ENCODE measurements around the gene OXCT1.
"Not testable (repeated sequence)": the region's sequence is repeated elsewhere in the genome, so short reads cannot be mapped to it uniquely, and the experiment has no call there.

OXCT1 gene

DNA sequence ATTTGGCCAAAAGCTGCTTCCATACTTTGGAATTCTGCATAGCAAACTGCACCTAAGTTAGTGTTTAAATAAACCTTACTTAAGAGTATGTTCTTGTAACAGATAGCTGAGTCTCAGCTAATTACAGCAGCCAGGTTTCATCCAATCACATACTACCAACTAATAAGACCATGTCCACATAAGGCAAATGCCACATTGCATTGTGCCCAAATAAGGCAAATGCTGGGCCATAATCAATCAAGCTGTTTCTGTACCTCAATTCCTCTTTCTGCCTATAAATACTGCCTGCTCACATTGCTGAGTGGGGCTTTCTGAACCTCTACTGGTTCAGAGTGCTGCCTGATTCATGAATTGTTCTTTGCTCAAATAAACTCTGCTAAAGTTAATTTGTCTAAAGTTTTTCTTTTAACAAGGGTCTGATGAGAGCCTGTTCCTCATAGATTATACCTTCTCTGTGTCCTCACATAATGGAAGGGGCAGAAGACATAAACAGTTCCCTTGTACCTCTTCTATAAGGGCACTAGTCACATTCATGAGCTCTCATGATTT is 4.4 kb upstream of the OXCT1 start:
- no peak for DNase-seq (ENCODE audit: low read depth, low spot score)

DNA sequence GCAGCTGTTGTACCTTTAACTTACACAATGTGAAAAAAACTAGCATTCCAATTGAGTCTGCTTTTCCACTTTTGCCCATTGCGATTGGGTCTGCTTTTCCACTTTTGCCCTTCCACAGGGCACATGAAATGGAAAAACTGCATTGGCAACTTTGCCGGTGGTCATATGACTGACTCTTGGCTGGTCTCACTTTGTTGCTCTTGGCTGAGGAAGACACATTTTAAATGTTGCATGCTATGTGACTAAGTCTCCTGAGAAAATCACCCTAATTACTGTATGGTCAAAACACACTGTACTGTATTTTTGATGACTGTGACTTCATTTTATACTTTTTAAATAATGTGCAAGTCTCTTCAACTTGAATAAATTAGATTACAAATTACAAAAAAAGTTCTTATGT is 1.6 kb upstream of the OXCT1 start:
- no peak for DNase-seq (ENCODE audit: low read depth, low spot score)

DNA sequence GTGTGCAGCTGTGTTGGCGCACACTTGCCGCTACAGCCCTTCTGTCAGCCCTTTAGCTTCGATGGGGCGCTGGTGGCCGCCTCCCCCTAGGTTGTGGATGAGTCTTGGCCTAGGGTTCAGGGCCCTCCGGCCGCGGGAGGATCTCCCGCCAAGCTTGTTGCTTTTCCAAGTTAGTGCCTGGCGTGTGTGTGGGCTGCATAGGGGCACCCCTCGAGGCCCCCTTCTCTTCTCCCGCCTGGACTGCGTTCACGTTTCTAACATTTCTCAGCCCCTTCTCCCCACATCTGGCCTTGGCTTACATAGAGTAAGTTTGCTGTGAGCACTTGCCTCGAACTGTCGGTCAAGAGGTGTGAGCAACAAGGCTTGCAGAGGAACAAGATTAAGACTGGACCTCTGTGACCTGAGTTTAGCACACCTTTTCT is 413 bp upstream of the OXCT1 start:
- no peak for DNase-seq (ENCODE audit: low read depth, low spot score)

DNA sequence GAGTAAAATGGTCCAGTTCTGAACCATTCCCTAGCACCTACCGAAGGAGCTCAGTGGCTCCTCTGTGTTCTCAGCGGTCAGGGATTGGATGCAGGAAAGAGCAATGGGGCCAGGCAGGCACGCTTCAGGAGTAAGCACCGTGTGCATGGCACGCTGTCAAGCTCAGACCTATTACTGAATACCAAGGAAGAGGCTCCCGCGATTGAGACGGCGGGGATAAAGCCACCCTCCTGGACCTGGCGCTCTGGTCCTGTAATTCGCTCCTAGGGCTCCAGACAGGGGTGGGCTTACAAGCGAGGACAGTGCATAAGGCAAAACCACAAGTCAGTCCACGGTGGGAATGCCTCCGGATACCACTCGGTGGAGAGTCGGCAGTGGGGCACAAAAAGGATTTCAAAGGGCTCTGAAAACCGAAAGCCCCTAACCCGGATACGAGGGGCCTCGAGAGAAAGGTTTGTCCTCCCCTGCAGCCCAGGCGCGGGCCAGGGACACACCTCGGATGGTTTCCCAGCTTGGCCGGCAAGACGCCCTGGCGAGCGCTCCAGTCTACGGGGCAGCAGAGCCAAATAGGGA is 988 bp downstream of the OXCT1 start:
- no peak for DNase-seq (ENCODE audit: low read depth, low spot score)

DNA sequence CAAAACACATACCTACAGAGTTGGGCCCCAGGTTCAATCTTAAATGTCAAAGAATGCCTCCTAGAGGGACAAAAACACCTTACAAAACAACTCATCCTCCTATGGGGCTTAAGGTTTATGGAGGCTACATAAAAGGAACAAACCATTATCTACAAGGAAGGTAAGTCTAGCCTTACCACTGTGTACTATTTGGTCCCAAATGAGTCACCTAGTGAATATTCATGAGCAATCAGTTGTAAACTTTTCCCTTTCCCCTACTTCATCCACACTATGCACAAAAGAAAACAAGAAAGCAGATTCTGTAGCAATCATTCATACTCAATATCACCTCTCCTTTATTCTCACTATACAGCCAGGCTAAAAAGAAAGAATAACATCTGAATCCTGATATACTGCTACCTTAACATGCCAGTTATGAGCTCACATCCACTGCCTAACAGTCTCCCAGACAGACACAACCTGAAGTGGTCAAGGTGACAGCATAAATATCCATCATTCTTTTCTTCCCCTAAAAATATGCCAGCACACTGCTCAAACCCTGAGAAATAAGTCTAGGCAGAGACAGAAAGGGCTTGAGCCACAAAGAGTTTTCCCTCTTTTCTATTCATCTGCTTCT is 6.2 kb downstream of the OXCT1 start:
- no peak for DNase-seq (ENCODE audit: low read depth, low spot score)

DNA sequence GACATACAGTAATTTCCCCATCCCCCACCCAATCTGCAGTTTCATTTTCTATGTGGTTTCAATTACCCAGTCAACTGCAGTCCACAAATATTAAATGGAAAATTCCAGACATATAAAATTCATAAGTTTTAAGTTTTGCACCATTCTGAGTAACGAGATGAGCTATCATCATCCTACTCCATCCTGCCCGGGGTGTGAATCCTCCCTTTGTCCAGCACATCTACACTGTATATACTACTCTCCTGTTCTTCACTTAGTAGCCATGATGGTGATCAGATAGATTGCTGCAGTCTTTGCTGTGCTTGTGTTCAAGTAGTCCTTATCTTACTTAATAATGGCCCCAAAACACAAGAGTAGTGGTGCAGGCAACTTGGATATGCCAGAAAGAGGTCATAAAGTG is 11.3 kb downstream of the OXCT1 start:
- DNase-seq (ENCODE audit: low read depth, low spot score): no peak

DNA sequence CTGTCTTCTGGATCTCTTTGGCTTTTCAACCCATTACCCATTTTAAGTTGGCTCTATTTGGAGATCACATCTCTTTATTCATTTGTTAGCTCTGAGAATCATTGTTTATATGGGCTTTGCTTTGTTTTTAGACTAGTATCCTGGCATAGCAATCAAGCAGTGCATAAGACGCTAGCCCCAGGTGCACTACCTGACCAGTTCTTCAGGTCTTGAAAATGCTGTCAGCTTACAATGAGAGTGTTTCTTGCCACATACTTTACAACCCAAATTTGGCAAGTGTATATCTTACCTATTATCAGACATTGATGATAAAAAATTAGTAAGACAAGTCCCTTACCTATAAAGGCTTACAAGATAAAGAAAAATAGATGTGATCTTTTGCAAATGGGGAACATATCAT is 12.2 kb downstream of the OXCT1 start:
- DNase-seq (ENCODE audit: low read depth, low spot score): no peak

DNA sequence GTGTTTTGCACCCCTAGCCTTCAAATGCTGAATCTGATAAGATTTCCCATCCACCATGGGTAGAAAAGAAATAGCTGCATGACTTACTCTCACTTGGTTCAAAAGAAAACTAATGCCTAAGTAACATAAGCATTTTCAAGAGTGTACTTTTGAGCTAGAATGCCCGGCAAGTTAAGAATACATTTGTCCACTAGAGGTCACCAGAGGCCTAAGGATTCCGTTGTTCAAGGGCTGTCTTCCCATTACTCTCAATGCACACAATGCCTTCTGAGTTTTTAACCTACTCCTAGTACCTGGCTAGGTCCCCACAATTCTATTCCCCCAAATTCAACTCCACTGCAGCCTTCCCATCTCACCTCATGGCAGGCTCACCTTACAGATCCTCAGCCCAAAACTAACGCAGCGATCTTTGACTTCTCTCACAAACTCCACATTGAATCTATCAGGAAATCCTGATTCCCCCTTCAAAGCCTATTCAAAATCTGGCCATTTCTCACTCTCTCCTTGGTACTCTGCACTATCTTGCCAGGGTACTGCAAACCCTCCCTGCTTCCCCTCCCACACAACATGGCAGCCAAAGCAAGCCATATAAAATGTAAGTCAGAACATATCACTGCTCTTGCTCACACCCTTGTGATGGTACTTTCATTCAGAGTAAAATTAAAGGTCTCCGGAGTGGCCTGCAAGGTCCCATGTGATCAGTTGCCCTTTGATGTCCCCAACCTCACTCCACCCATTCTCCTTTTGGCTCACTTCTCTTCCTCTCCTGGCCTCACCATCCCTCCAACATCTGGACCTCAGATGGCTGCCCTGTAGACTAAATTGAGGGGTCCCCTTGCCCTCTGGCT is 13.4 kb downstream of the OXCT1 start:
- DNase-seq (ENCODE audit: low read depth, low spot score): peak; percentile 63

DNA sequence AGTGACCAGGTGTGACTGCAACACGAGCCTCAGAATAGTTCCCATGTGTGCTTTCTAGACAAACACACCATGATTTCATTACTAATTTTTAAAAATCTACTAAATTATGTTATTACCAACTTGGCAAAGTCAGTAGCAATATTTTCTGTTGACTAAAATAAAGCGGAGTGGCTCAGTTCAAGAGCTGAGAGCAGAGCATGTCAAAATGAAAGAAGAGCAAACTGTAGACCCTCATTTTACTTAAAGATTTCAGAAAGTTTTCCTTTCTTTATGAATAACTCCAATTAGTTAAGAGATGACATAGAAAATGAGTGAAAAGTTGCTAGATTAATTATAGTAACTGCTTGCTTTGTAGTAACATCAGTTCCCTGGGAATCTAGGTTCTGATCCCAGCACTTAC is 17.9 kb downstream of the OXCT1 start:
- DNase-seq (ENCODE audit: low read depth, low spot score): no peak

DNA sequence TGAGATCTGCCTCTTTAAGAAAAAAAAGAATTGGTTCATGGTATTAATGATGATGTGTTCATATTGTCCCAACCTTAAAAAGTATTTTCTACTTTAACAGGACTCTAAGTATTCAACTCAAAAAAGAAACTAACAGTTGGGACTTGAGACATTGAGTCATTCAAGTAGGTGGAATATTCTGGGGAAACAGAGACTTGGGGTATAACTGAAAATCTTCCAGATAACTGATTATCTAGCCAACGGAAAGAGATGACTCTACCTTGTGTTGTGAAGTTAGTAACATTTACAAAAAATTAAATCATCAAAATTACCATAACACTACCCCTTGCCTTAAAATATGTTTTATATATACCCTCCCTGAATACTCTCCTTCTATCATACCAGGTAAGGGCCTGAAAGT is 19.1 kb downstream of the OXCT1 start:
- no peak for DNase-seq (ENCODE audit: low read depth, low spot score)

DNA sequence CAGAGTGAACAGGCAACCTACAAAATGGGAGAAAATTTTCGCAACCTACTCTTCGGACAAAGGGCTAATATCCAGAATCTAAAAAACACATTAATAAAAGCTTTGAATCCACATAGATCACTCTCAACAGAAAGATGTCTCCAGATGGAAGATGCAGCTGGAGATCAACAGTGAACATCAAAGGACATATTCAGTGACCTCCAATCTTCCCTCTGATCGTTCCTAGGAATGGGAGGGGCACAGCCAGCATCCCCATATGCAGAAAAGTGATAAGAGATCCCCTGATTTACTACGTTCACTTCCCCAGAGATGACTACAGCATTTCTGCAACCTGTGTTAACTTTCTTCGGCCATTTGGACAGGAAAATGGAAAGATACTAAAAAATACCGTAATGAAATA is 21.2 kb downstream of the OXCT1 start:
- DNase-seq (ENCODE audit: low read depth, low spot score): no peak

DNA sequence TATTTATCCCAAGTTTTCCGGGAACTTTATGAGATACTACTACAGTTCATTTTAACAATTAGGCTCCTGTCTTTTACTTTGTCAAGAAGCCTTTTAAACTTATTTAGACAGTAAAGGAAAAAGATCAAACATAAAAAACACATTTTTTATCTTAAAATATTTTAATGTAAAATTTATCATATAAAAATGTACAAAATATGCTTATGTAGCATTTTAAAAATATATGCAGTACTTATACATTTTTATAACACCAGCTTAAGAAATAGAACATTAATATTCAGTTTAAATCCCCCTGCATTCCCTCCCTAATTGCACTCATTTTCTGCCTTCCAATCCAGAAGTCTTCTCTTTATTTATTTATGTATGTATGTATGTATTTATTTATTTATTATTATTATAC is 24.5 kb downstream of the OXCT1 start:
- DNase-seq (ENCODE audit: low read depth, low spot score): not testable (repeated sequence)

DNA sequence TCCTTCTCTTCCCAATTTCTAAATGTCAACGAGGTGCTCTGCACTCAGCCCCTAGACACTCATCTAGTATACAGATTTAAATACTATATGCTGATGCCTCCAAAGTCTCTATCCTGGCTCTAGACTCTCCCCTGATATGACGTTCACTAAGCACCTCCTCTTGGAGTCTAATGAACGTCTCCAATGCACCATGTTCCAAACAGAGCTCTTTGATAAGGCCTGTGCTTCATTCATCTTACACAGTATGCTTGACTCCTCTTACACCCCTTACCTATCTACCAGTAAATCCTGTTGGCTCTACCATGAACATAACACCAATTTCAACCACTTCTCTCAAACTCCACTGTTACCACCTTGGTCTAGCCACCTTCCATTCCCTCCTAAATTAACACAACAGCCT is 25.7 kb downstream of the OXCT1 start:
- no peak for DNase-seq (ENCODE audit: low read depth, low spot score)

DNA sequence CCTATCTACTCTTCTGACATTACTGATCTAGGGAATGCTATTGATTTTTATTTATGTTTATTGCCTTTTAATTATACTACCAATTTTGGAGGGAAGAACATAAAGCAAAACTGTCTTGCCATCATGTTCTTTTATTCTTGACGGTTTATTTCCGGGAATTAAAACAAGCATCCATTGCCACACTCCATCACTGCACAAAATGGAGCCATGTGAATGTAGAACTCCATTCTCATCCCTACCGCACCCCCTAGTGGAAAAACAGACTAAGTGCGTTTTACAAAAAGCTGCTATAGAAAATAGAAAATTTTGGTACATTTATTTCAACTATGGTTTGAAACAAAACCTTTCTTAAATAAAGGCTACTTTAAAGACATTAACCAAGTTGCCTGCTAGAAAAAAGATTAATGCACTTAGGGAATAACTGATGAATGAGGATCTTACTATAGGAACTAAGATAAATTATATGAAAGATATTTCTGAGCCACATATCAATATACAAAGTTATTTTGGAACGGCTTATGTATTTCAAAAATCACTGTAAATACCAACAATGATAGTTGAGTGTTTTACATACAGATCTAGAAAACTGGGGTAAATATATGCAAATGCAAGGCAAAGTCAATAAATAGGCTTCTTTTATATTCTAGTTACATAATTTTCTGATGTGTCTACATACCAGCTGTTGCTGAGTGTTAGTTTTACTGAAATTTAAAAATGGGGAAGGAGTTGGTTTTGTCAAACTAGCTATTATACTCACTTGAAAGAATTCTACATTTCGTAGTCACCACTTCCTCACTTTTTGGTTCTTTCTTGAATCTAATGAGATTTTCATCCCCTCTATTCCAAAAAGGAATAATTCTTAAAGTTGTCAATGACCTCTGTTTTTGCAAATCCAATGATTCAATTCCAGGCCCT is 26.5 kb downstream of the OXCT1 start:
- DNase-seq (ENCODE audit: low read depth, low spot score): no peak

DNA sequence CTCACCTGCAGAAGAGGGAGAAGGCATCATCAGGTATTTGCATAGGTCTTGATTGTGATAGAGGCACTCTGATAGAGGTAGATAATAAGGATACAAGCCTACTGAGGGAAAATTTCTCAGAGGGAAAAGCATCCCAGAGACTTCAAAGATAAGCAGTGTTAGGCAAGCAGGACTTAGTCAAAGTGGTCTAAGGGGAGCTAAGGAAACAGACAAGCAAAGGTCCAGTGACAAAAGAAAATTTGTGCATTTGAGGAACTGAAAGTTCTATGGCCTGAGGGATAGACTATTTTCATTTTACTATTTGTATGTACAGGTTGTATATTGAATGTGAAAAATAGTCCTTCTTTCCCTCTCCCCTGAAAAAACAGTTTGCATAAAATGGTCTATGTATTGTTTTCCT is 27.4 kb downstream of the OXCT1 start:
- no peak for DNase-seq (ENCODE audit: low read depth, low spot score)

DNA sequence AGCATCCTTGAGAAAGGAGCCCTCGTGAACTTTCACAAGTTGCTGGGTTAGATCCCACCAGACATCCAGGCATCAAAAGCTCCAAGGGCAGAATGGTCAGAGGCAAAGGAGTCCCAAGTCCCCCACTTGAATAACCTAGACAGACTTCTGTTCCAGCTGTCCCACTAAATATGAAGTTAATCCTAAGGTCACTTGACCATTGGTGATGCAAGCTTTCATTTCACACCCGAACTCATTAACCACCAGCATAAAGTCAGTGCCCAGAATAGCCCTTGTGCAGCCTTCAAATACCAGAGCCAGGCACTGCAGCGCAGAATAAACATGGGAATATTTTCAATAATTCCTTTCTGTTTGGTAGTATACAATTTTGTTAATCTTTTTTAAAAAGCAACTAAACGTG is 28.9 kb downstream of the OXCT1 start:
- no peak for DNase-seq (ENCODE audit: low read depth, low spot score)

DNA sequence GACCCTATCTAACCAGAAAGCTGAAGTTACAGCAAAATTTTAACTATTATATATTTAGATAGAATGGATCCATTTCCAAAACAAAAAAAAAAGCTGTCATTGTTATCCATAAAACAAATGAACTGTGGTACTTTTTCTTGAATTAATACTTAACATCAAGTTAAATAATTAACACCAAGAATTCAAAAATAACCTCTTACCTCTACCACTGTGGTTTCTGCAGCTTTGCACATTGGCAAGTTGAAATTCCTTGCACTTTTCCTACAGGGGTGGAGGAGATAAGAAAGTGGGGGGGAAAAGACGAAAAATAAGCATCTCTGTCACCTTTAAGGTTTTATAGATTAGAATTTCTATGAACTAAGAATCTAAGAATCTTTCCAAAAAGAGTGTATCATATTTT is 30.0 kb downstream of the OXCT1 start:
- no peak for DNase-seq (ENCODE audit: low read depth, low spot score)

DNA sequence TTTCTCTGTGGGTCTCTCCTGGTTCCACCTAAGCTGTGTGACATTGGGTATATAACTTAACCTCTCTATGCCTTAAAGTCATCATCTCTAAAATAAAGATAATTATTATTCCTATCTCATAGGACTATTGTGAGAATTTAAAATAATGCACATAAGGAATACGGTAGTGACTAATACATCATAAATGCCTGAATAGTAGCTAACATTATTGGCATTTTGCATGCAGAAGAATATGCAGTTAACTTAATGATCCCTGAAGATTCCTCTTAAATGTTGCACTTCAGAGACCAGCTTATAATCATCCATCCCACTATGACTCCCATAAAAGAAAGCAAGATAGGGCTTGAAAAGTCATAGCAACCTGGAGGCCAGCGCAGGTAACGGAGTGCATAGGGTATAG is 32.4 kb downstream of the OXCT1 start:
- DNase-seq (ENCODE audit: low read depth, low spot score): no peak

DNA sequence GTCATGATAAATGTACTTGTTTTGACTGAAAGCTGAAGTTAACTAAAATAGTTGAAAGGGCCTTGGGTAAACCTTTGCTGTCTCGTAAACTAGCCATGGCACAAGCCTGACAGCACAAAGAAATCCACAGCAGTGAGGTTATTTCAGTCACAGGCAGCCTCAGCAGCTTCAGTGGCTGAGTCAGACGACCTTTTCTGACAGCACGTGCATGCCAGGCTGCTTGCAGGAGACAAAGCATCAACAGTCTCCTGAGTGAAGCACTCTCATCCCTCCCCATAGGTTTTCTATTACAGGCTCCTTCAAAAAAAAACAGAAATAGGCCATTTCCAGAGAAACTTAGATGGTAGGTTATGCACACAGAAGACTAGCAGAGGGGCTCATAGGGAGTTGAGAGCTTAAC is 34.6 kb downstream of the OXCT1 start:
- DNase-seq (ENCODE audit: low read depth, low spot score): peak; percentile 25

DNA sequence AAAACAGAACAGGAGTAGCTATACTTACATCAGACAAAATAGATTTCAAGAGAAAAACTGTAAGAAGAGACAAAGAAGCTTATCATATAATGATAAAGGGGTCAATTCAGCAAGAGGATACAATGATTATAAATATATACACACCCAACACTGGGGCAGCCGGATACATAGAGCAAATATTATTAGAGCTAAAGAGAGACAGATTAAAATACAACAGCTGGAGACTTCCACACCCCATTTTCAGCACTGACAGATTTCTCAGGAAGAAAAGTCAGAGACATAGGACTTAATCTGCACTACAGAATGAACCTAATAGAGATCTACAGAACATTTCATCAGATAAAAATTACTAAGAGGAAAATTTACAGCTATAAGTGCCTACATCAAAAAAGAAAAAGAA is 35.7 kb downstream of the OXCT1 start:
- no peak for DNase-seq (ENCODE audit: low read depth, low spot score)

DNA sequence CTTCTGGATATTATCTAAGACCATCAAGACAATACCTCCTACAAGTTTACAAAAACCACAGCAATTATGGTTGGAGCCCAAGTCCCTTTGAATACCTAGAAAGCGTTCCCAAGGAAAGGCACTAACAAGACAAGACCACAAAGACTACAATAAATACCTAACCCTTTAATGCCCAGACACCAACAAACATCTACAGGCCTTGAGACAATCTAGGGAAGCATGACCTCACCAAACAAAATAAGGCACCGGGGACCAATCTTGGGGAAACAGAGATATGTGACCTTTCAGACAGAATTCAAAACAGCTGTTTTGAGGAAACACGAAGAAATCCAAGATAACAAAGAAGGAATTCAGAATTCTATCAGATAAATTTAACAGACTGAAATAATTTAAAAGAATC is 37.8 kb downstream of the OXCT1 start:
- DNase-seq (ENCODE audit: low read depth, low spot score): peak; percentile 7

DNA sequence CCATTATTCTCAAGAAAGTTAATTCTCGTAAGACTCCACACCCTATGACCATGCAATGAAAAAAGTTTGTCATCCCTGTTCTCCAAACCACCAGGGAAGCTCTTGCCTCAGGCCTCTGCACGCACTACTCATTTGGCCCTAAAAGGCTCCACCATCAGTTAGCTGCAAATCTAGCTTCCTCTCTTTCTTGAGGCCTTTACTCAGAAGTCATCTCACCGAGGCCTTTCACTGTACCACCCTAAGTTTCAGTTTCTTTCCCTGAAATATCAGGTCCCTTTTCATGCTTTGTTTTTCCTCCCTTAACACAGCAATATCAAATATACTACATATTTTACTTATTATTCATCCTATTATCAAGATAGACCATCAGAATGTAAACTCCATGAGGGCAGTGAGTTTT is 39.1 kb downstream of the OXCT1 start:
- DNase-seq (ENCODE audit: low read depth, low spot score): peak; percentile 4
